Neural progenitor cell (in vitro differentiated cells): ENCODE data around the gene DCDC2B. TPM values are rescaled to one million over a fixed set of nuclear protein-coding genes. Genes with fewer than 3 reads are reported as not detected.
"Not testable (repeated sequence)": the region's sequence is repeated elsewhere in the genome, so short reads cannot be mapped to it uniquely, and the experiment has no call there.

Experiments
- DNase-seq: peaks from one replicate; pipeline ENCODE4 v3.0.0-alpha.2; 2016; ENCODE audit warnings: low spot score
- H2AFZ ChIP-seq: fragments of 200-600 bp; sonication (generic); replicated peaks from 2 replicates; pipeline ENCODE4 v1.6.1; 2016; ENCODE audit warnings: antibody characterized with exemption
- H3F3A ChIP-seq: fragments of 200-600 bp; sonication (generic); 2 replicates; pipeline ENCODE4 v1.6.1; 2016; ENCODE audit warnings: antibody characterized with exemption, low read depth
- H3K27ac ChIP-seq: fragments of 200-600 bp; sonication (generic); 2 replicates; pipeline ENCODE4 v1.5.1; 2016; ENCODE audit warnings: mild to moderate bottlenecking
- H3K27me3 ChIP-seq: fragments of 200-600 bp; sonication (generic); 2 replicates; pipeline ENCODE4 v1.6.1; 2016; ENCODE audit warnings: mild to moderate bottlenecking, moderate library complexity
- H3K36me3 ChIP-seq: fragments of 200-600 bp; sonication (generic); 2 replicates; pipeline ENCODE4 v1.5.1; 2016
- H3K4me1 ChIP-seq: fragments of 200-600 bp; sonication (generic); 2 replicates; pipeline ENCODE4 v1.6.1; 2016; ENCODE audit warnings: mixed run types
- H3K4me2 ChIP-seq: fragments of 200-600 bp; sonication (generic); 2 replicates; pipeline ENCODE4 v1.6.1; 2016
- H3K4me3 ChIP-seq: fragments of 200-600 bp; sonication (generic); 2 replicates; pipeline ENCODE4 v1.5.1; 2016
- H3K79me2 ChIP-seq: fragments of 200-600 bp; sonication (generic); 2 replicates; pipeline ENCODE4 v1.6.1; 2016; ENCODE audit warnings: low read depth
- H3K9ac ChIP-seq: fragments of 200-600 bp; sonication (generic); 2 replicates; pipeline ENCODE4 v1.6.1; 2016
- H3K9me3 ChIP-seq: fragments of 200-600 bp; sonication (generic); 2 replicates; pipeline ENCODE4 v1.5.1; 2016; ENCODE audit warnings: low read depth
- H4K20me1 ChIP-seq: fragments of 200-600 bp; sonication (generic); 2 replicates; pipeline ENCODE4 v1.6.1; 2016; ENCODE audit warnings: low read depth
- H3K27ac Mint-ChIP-seq: 3 replicates; pipeline ENCODE4 v1.8.0; 2021; ENCODE audit warnings: mixed read lengths
- H3K27me3 Mint-ChIP-seq: 2 replicates; pipeline ENCODE4 v1.8.0; 2022; ENCODE audit warnings: low read depth, mild to moderate bottlenecking, inconsistent platforms, moderate library complexity, mixed read lengths; ENCODE audit not compliant: insufficient read depth
- H3K36me3 Mint-ChIP-seq: 3 replicates; pipeline ENCODE4 v1.8.0; 2021; ENCODE audit warnings: mixed read lengths
- H3K4me1 Mint-ChIP-seq: 3 replicates; pipeline ENCODE4 v1.8.0; 2021; ENCODE audit warnings: mixed read lengths
- H3K4me3 Mint-ChIP-seq: 3 replicates; pipeline ENCODE4 v1.8.0; 2021; ENCODE audit warnings: mild to moderate bottlenecking, moderate library complexity, mixed read lengths
- H3K9me3 Mint-ChIP-seq: 3 replicates; pipeline ENCODE4 v1.8.0; 2020; ENCODE audit warnings: mixed read lengths
- CTCF ChIP-seq: fragments of 200-600 bp; sonication (generic); IDR thresholded peaks from 2 replicates; pipeline ENCODE4 v1.5.1; 2017; ENCODE audit warnings: antibody characterized with exemption, mild to moderate bottlenecking
- EZH2 ChIP-seq: fragments of 200-600 bp; sonication (generic); IDR thresholded peaks from 2 replicates; pipeline ENCODE4 v1.6.1; 2017; ENCODE audit warnings: antibody characterized with exemption, mild to moderate bottlenecking, moderate library complexity
- EZH2phosphoT487 ChIP-seq: fragments of 200-600 bp; sonication (generic); IDR thresholded peaks from 2 replicates; pipeline ENCODE4 v1.6.1; 2017; ENCODE audit warnings: antibody characterized with exemption
- total RNA-seq: library from RNA; depleted of rRNA; stranded (reverse); fragments of >200 nt; gene quantifications from 2 replicates; pipeline ENCODE4 v1.2.3, GENCODE V29; 2015; ENCODE audit warnings: low replicate concordance

The DCDC2B gene
- total RNA-seq, result not detected in 2 replicates

DNA sequence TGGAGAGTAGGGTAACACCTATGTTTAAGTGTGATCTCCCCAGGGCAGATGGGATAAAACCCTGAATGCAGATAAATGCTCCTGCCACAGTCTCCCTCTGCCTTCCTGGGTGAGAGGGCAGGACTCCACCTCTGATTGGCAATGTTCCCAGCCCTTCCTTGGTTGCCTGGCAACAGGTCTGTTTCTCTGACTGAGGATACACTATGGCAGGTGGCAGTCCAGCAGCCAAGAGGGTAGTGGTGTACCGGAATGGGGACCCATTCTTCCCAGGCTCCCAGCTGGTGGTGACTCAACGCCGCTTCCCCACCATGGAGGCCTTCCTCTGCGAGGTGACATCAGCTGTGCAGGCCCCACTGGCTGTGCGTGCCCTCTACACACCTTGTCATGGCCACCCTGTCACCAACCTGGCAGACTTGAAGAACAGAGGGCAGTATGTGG is at the start of gene DCDC2B:
Gene DCDC2B, plus strand, starts transcription at position 199 of the 438 bp plus-strand sequence. Its CDS starts 5 bp downstream, at position 204.
- no peak within 1 kb of the TSS for H3K27ac ChIP-seq

DNA sequence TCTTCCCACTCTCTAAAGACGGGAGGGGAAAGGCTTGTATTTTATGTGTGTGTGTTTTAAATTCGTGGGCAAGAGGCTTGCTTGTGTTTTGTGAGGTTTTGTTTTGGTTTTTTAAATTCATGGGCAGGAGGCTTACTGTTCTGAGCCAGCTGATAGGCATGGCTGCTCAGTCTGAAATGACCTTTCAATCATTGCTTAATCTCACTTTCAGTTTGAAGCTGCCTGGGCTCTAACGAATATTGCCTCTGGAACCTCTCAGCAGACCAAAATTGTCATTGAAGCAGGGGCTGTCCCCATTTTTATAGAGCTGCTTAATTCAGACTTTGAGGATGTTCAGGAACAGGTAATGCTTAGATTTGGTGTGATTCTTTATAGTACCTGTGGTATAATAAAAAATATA is 49.7 kb upstream of the DCDC2B start:
- no peak for TF ChIP-seq EZH2phosphoT487
- TF ChIP-seq CTCF, result no peak
- TF ChIP-seq EZH2, result no peak
- Mint-ChIP-seq H3K4me1 (no peaks in the 10 kb centered on the region), H3K36me3 (peaks cover 31% of the 10 kb centered on the region)

More for the DNA sequence above, at the start of gene DCDC2B:
- Mint-ChIP-seq H3K27me3 (peaks cover 3% of the 10 kb centered on the region), H3K4me1 (peaks cover 15% of the 10 kb centered on the region), H3K9me3 (no peaks in the 10 kb centered on the region), H3K36me3 (peaks cover 9% of the 10 kb centered on the region), H3K4me3 (peak within 1 kb of the TSS; percentile 35), H3K27ac (peak within 1 kb of the TSS; percentile 53)
- no peaks in the 10 kb centered on the region for H3K9me3 ChIP-seq
- no peak within 1 kb of the TSS for H3K9ac ChIP-seq
- no peaks in the 10 kb centered on the region for H4K20me1 ChIP-seq
- peaks cover 5% of the 10 kb centered on the region for H3K4me1 ChIP-seq
- peaks cover 11% of the 10 kb centered on the region for H3K27me3 ChIP-seq
- H3F3A ChIP-seq, result peaks cover 8% of the 10 kb centered on the region
- no peaks in the 10 kb centered on the region for H3K79me2 ChIP-seq
- DNase-seq, result no peak
- no peak for TF ChIP-seq EZH2phosphoT487
- no peak for TF ChIP-seq CTCF
- TF ChIP-seq EZH2, result no peak
- no peak within 1 kb of the TSS for H3K4me2 ChIP-seq
- no peak within 1 kb of the TSS for H3K4me3 ChIP-seq
- H2AFZ ChIP-seq, result no peak within 1 kb of the TSS
- H3K36me3 ChIP-seq, result no peaks in the 10 kb centered on the region

GRCh38 chr1:32163405-32163804 is 45.5 kb upstream of the DCDC2B start:
- Mint-ChIP-seq H3K4me3 (no peak overlapping the region), H3K4me1 (no peaks in the 10 kb centered on the region), H3K36me3 (peaks cover 32% of the 10 kb centered on the region), H3K27ac (no peak overlapping the region), H3K27me3 (no peaks in the 10 kb centered on the region), H3K9me3 (no peaks in the 10 kb centered on the region)
- Histone ChIP-seq H2AFZ (no peak overlapping the region), H3K4me1 (no peaks in the 10 kb centered on the region), H3K4me2 (no peak overlapping the region), H4K20me1 (no peaks in the 10 kb centered on the region), H3K9me3 (no peaks in the 10 kb centered on the region), H3F3A (no peaks in the 10 kb centered on the region), H3K27me3 (no peaks in the 10 kb centered on the region), H3K27ac (no peak overlapping the region), H3K9ac (no peak overlapping the region), H3K79me2 (no peaks in the 10 kb centered on the region), H3K4me3 (no peak overlapping the region), H3K36me3 (peaks cover 7% of the 10 kb centered on the region)
- no peak for DNase-seq
- TF ChIP-seq CTCF (no peak), EZH2phosphoT487 (no peak), EZH2 (no peak)

More for the DNA sequence above, 49.7 kb upstream of the DCDC2B start:
- no peak overlapping the region for H2AFZ ChIP-seq
- no peak overlapping the region for H3K27ac ChIP-seq
- H3K79me2 ChIP-seq, result peaks cover 5% of the 10 kb centered on the region
- no peaks in the 10 kb centered on the region for H3K9me3 Mint-ChIP-seq
- no peaks in the 10 kb centered on the region for H3F3A ChIP-seq
- no peak overlapping the region for H3K27ac Mint-ChIP-seq
- no peak overlapping the region for H3K4me2 ChIP-seq
- H3K4me3 ChIP-seq, result no peak overlapping the region
- H3K27me3 ChIP-seq, result no peaks in the 10 kb centered on the region
- H3K4me3 Mint-ChIP-seq, result no peak overlapping the region
- no peak for DNase-seq
- no peaks in the 10 kb centered on the region for H3K27me3 Mint-ChIP-seq
- no peaks in the 10 kb centered on the region for H4K20me1 ChIP-seq
- H3K9ac ChIP-seq, result no peak overlapping the region
- no peaks in the 10 kb centered on the region for H3K9me3 ChIP-seq
- peaks cover 5% of the 10 kb centered on the region for H3K36me3 ChIP-seq
- H3K4me1 ChIP-seq, result no peaks in the 10 kb centered on the region

DNA sequence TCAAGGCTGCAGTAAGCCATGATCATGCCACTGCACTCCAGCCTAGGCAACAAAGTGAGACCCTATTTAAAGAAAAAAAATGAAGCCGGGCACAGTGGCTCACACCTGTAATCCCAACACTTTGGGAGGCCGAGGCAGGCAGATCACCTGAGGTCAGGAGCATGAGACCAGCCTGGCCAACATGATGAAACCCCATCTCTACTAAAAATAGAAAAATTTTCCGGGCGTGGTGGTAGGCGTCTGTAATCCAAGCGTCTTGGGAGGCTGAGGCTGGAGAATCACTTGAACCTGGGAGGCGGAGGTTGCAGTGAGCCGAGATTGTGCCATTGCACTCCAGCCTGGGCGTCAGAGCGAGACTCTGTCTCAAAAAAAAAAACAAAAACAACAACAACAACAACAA is 43.3 kb upstream of the DCDC2B start:
- not testable (repeated sequence) for H2AFZ ChIP-seq, H3K36me3 ChIP-seq, H3K4me3 Mint-ChIP-seq, H3K27ac ChIP-seq, H3K79me2 ChIP-seq, H3K27me3 ChIP-seq, H3K9me3 ChIP-seq, H3K4me2 ChIP-seq, H4K20me1 ChIP-seq, DNase-seq, H3K9me3 Mint-ChIP-seq, H3K27ac Mint-ChIP-seq, H3F3A ChIP-seq, H3K4me1 Mint-ChIP-seq, H3K4me3 ChIP-seq, H3K4me1 ChIP-seq, H3K9ac ChIP-seq, H3K27me3 Mint-ChIP-seq
- H3K36me3 Mint-ChIP-seq, result peaks cover 34% of the 10 kb centered on the region
